ENCODE data around the gene SLC29A1.

Gene SLC29A1

DNA sequence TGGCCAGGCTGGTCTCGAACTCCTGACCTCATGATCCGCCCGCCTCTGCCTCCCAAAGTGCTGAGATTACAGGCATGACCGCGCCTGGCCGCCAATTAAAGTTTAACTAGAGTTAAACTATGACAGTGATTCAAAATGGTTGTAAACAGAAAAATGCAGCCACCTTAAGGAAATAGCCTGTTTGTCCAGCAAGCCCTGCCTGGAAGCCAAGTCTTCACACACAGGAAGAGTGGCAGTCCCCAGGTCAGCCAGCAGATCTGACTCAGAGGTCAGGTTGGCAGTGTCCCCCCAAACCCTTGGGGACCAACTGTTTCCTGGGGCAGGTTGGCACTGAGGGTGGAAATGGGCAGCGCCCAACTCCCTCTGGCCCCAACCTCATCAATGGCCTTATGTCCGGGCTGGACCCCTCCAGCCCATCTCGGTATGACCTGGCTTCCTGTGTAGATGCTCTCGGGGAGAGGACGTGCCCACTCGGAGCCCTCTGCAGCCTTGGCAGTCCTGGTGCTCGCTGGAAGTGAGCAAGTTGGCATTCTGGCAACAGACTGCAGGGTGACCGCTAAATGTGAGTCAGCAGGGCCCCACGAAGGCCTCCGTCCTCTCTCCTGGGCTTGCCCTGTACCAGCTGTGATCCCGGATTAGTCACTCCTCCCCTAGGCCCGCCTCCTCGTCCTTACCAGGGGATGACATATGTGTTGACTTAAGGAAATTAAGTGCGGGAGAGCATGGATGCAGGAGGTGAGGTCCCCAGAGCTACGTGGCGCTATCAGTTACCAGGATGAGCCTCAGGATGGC is 13.8 kb downstream of the SLC29A1 start:
- DNase-seq = peak; percentile 98

DNA sequence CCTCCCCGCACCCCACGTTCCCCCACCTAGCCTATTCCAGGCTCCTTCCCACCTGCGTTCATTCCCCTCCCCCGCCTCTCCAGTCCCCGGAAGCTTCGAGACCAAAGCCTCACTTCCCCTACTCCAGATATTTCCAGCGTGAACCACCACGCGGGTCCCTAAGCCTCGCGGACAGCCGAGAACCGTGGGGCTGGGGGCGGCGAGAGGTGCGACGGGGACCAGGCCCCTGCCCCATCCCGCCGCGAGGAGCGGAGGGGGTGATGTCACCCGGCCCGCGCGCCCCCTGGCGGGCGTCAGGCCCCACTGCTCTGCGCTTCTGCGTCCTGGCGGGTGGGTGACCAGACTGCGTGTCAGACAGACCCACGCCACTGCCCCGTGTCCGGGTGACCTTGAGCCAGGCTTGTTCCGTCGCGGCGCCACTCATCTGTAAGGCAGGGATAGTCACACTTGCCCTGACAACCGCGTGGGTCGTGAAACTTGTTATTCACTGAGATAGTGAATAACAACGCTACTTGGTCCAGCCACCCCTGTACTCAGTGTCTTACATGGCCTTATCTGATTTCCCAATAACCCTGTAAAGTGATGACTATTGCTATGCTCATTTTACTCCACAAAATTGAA is 14.5 kb downstream of the SLC29A1 start:
- DNase-seq = peak; percentile 67

GRCh38 chr6:44238687-44239350 is 15.4 kb downstream of the SLC29A1 start:
- DNase-seq = no peak

DNA sequence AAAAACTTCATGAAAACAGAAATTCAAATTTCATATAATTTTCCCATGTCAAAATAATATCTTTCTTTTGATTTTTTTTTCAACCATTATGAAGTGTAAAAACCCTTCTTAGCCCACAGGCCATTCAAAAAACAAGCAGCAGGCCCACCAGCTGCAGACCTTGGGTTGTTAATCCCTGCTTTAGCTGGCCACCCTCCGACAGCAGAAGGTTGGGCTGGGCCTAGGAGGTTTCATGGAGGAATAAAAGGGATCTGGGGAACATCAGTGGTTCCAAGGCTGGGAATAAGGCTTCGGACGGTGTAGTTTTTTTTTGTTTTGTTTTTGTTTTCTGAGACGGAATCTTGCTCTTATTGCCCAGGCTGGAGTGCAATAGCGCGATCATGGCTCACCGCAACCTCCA is 19.9 kb downstream of the SLC29A1 start:
- no peak for DNase-seq

DNA sequence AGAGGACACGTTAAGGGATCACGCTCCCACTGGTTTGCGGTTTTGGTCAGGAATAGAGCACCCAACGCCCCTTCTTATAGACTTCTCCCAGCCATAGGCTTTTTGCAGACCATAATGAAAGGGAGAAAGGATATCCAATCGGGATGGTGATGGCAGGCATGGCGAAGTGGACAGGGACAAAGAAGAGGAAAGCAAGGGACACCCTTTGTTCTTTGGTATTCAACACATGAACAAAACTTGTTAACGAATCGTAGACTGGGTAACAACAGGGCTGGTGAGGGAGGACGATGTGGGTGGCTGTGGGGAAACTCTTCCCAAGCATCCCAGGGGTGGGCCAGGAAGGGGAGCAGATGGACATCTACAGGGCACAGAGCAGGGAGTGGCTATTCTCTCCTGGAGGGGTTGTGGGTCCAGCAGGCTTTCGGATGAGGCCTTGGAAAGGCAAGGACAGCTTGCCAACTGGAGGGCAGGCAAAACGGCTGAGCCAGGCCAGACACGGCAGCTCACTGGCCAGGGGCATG is 22.1 kb downstream of the SLC29A1 start:
- no peak for DNase-seq

- DNase-seq = peak; percentile 80
Measured at GRCh38 chr6:44245912-44246662, 22.7 kb downstream of the SLC29A1 start.

DNA sequence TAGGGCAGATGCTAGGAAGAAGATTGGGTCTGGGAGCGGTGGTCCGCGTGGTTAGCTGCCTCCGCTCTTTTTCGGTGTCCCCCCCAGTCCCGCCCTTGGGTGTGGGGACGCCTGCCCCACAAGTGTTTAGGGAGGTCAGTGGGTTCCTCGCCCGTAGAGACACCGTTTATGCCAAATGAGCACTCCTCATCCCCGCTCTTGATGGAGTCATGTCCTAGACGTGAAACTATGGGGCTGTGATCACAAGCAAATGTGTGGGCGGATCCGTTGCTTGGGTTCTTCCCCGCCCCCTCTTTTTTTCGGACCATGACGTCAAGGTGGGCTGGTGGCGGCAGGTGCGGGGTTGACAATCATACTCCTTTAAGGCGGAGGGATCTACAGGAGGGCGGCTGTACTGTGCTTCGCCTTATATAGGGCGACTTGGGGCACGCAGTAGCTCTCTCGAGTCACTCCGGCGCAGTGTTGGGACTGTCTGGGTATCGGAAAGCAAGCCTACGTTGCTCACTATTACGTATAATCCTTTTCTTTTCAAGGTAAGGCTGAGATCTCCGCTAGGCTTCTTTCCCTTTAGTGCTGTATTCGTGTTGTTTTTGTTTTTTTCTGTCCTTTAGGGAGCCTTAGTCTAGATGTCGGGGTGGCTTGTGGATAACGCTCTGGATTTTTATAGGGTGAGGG is 23.4 kb downstream of the SLC29A1 start, which contains the start of gene HSP90AB1:
Gene HSP90AB1, plus strand, starts transcription at position 439 of the 675 bp plus-strand sequence. CDS start 1,529 bp downstream, outside the sequence.
- peak; percentile 97 for DNase-seq

DNA sequence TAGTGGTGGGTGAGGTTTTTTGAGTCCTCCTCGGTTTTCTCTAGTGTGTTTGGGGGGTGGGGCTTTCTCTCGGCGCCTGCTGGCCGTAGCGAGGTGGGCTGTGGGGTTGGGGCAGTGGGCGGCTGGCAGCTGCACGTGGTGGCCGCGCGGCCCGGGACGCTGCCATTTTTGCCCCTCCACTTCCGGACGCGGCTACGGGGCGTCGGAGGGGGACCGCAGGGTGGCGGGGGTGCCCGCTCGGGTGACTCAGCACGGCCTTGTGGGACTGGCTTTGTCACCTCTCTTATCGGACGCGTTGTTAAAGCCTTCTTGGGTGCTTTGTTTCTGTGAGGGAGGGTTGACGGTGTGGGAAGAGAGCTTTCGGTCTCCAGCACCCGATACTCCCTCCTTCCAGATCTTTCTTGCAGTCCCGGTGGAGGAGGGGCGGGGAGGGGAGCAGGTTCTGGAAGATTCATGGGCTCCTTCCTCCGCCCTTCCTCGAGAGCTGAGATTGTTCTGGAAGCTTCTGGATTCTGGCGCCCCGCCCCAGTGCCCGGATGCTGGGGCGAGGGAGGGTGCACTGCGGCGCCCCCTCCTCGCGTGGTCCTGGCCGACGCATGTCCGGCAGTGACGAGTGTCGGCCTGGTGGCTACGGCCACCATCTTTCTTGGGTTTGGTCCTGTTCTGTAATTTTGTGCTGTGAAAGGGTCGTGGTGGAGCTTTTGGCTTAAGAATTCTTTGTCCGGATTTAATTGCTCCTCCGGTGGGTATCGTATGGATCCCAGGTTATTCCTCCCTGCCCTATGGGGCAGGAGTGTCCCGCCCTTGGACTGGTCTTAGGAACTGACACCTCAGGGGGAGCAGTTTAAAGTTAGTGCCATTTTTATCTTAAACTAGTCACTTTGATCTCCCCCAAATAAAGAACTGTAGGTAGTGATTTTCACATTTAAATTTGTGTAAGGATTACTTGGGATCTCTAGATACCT is 24.2 kb downstream of the SLC29A1 start:
- peak; percentile 67 for DNase-seq

DNA sequence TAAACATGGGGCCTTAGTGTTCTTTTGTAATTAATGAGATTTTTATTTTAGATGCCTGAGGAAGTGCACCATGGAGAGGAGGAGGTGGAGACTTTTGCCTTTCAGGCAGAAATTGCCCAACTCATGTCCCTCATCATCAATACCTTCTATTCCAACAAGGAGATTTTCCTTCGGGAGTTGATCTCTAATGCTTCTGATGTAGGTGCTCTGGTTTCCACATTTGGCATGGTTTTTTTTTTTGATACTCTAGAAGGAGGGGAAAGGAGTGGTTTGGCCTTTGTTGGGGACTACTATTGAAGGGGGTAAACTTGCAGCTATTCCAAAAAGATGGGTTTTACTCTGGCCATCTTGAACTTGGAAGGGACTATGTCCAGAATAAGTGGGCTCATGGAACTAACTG is 25.2 kb downstream of the SLC29A1 start:
- no peak for DNase-seq

DNA sequence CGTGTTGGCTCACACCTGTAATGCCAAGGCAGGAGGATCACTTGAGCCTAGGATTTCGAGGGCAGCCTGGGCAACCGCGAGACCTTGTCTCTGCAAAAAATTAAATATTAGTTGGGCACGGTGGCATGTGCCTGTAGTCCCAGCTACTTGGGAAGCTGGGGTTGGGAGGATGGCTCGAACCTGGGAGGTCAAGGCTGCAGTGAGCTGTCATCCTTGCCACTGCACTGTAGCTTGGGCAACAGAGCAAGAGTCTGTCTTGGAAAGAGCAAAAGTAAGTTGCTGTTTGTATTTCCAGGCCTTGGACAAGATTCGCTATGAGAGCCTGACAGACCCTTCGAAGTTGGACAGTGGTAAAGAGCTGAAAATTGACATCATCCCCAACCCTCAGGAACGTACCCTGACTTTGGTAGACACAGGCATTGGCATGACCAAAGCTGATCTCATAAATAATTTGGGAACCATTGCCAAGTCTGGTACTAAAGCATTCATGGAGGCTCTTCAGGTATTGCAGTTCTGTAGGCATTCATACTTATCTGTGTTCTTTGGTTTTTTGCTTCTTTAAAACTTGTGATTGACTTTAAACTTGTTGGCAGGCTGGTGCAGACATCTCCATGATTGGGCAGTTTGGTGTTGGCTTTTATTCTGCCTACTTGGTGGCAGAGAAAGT is 25.8 kb downstream of the SLC29A1 start:
- DNase-seq = no peak

- no peak for DNase-seq
Measured at GRCh38 chr6:44250067-44250717, 26.8 kb downstream of the SLC29A1 start.

GRCh38 chr6:44250718-44251123 is 27.3 kb downstream of the SLC29A1 start:
- DNase-seq = no peak

DNA sequence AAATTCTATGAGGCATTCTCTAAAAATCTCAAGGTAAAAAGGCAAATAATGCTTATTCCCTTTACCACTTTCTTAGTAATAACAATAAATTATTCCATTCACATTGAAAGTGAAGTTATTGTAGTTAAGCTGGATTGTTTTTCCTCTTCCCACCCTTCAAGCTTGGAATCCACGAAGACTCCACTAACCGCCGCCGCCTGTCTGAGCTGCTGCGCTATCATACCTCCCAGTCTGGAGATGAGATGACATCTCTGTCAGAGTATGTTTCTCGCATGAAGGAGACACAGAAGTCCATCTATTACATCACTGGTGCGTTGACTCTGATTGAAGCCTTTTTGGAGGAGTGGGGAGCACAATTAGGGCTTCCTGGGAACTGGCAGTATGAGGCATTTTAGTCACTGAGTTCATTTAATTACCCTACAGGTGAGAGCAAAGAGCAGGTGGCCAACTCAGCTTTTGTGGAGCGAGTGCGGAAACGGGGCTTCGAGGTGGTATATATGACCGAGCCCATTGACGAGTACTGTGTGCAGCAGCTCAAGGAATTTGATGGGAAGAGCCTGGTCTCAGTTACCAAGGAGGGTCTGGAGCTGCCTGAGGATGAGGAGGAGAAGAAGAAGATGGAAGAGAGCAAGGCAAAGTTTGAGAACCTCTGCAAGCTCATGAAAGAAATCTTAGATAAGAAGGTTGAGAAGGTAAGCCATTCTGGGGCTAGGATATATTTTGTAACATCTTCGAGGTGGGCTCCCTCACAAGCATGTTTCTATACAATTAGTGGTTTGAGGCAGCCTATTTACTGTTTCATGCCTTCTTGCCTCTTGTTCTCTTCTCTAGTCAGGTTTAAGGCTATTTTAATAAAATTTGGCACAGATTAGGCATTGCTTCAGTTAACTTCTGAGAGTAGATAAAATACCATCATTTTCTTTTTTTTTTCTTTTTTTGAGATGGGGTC is 28.5 kb downstream of the SLC29A1 start:
- no peak for DNase-seq

DNA sequence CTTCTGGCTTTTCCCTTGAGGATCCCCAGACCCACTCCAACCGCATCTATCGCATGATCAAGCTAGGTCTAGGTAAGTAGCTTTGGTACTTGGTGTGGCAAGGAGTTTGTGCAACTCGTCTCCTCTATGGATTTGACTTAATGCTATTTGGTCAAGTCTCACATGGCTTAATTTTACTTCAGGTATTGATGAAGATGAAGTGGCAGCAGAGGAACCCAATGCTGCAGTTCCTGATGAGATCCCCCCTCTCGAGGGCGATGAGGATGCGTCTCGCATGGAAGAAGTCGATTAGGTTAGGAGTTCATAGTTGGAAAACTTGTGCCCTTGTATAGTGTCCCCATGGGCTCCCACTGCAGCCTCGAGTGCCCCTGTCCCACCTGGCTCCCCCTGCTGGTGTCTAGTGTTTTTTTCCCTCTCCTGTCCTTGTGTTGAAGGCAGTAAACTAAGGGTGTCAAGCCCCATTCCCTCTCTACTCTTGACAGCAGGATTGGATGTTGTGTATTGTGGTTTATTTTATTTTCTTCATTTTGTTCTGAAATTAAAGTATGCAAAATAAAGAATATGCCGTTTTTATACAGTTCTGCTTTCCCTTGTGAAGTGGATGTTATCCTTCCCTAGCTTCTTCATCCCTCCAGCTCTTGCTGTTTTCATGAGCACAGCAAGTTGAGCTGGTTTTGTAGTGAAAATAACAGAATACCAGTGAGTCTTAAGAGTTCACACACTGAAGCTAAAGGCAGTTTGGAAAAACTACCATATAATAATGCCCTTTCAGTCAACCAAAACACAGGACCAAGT is 30.1 kb downstream of the SLC29A1 start:
- peak; percentile 33 for DNase-seq

- DNase-seq = no peak
Measured at GRCh38 chr6:44254191-44255104, 31.1 kb downstream of the SLC29A1 start.

- DNase-seq = no peak
Measured at GRCh38 chr6:44255105-44255808, 31.9 kb downstream of the SLC29A1 start.
